Osteoblast (primary cell): Measurements from ENCODE around the gene TGFBR2. TPM values are rescaled to one million over a fixed set of nuclear protein-coding genes. Genes with fewer than 3 reads are reported as not detected.

ENCODE experiments used
- DNase-seq: peaks from one replicate; pipeline ENCODE4 v3.0.0; 2011; ENCODE audit warnings: low spot score, mixed read lengths; ENCODE audit not compliant: insufficient read length; ENCODE audit errors: missing footprints
- H2AFZ ChIP-seq: 2 replicates; pipeline ENCODE4 v1.6.0; 2011; ENCODE audit warnings: mild to moderate bottlenecking, low read length
- H3K27ac ChIP-seq: 2 replicates; pipeline ENCODE4 v1.5.1; 2011; ENCODE audit warnings: mild to moderate bottlenecking, low read depth, low read length, moderate library complexity
- H3K27me3 ChIP-seq: 2 replicates; pipeline ENCODE4 v1.6.0; 2012; ENCODE audit warnings: mild to moderate bottlenecking, control low read depth, inconsistent platforms, low read length, moderate library complexity; ENCODE audit not compliant: insufficient read depth
- H3K36me3 ChIP-seq: 2 replicates; pipeline ENCODE4 v1.5.1; 2011; ENCODE audit warnings: mild to moderate bottlenecking, low read length, control low read depth, moderate library complexity; ENCODE audit not compliant: insufficient read depth
- H3K4me1 ChIP-seq: 2 replicates; pipeline ENCODE4 v1.5.1; 2011; ENCODE audit warnings: mild to moderate bottlenecking, low read length, control low read depth, moderate library complexity; ENCODE audit not compliant: insufficient read depth
- H3K4me2 ChIP-seq: 2 replicates; pipeline ENCODE4 v1.6.0; 2011; ENCODE audit warnings: mild to moderate bottlenecking, low read length; ENCODE audit not compliant: insufficient read depth
- H3K4me3 ChIP-seq: fragments of 200-600 bp; sonication (generic); 3 replicates; pipeline ENCODE4 v1.5.1; 2012; ENCODE audit warnings: mild to moderate bottlenecking, low read length, inconsistent platforms; ENCODE audit not compliant: insufficient read depth
- H3K79me2 ChIP-seq: 2 replicates; pipeline ENCODE4 v1.6.0; 2012; ENCODE audit warnings: mild to moderate bottlenecking, low read length, control low read depth, inconsistent platforms; ENCODE audit not compliant: insufficient read depth
- H3K9me3 ChIP-seq: 2 replicates; pipeline ENCODE4 v1.5.1; 2011; ENCODE audit warnings: low read depth, low read length, control low read depth
- H4K20me1 ChIP-seq: 2 replicates; pipeline ENCODE4 v1.6.0; 2012; ENCODE audit warnings: mild to moderate bottlenecking, low read length, control low read depth; ENCODE audit not compliant: insufficient read depth
- CTCF ChIP-seq: IDR thresholded peaks from 2 replicates; pipeline ENCODE4 v1.5.1; 2011; ENCODE audit warnings: mild to moderate bottlenecking, low read depth, low read length, moderate library complexity; ENCODE audit errors: extremely low read depth
- total RNA-seq: library from RNA; depleted of rRNA; stranded (reverse); fragments of >200 nt; gene quantifications from 2 replicates; pipeline ENCODE4 v1.2.3, GENCODE V29; 2012

The TGFBR2 gene
- 118 and 162 TPM in 2 replicates for total RNA-seq

GRCh38 chr3:30606301-30607031 lies at the start of gene TGFBR2:
TGFBR2 (plus strand) TSS chr3:30606601; CDS start chr3:30606884, 283 bp downstream.
- Histone ChIP-seq H3K4me2 (peak within 1 kb of the TSS; percentile 90), H3K79me2 (peaks cover 54% of the 10 kb centered on the region), H3K27ac (peak within 1 kb of the TSS; percentile 83), H3K9me3 (no peaks in the 10 kb centered on the region), H4K20me1 (peaks cover 16% of the 10 kb centered on the region), H2AFZ (peak within 1 kb of the TSS; percentile 83), H3K4me3 (peak within 1 kb of the TSS; percentile 94), H3K27me3 (no peaks in the 10 kb centered on the region), H3K36me3 (no peaks in the 10 kb centered on the region), H3K4me1 (peaks cover 24% of the 10 kb centered on the region)
- peak; percentile 98 for DNase-seq
- TF ChIP-seq CTCF, result no peak

DNA sequence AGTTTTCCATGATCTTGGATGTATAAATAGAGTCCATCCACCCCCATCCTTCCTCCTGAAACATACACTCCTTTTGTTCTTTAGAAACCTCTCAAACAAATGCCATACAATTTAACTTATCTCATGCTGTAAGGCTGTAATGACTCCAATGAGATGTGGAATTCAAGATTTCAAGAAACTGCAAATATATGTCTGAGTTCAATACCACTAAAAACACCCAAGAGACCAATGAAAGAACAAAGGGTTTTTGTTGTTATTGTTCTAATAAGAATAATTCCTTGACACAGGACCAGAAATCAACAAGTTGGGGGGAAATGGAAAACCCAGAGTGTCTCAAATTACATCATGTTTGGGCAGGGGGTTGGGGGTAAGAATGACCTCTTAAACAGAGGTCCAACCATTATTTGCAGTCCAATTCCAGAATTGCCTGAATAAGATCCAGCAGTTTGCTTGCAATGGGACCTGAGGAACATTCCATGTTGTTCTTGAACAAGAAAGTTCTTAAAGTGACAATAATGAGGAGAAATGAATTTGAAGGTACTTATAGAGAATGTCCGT lies 48.6 kb upstream of the TGFBR2 start:
- no peak overlapping the region for H3K4me2 ChIP-seq
- no peaks in the 10 kb centered on the region for H3K27me3 ChIP-seq
- DNase-seq, result peak; percentile 45
- no peak overlapping the region for H3K4me3 ChIP-seq
- H3K36me3 ChIP-seq, result no peaks in the 10 kb centered on the region
- no peaks in the 10 kb centered on the region for H3K9me3 ChIP-seq
- no peak overlapping the region for H2AFZ ChIP-seq
- no peaks in the 10 kb centered on the region for H4K20me1 ChIP-seq
- no peak for TF ChIP-seq CTCF
- H3K4me1 ChIP-seq, result peaks cover 5% of the 10 kb centered on the region
- H3K27ac ChIP-seq, result no peak overlapping the region
- H3K79me2 ChIP-seq, result no peaks in the 10 kb centered on the region

GRCh38 chr3:30563956-30564355 lies 42.4 kb upstream of the TGFBR2 start:
- no peaks in the 10 kb centered on the region for H3K9me3 ChIP-seq
- H3K27me3 ChIP-seq, result no peaks in the 10 kb centered on the region
- H3K36me3 ChIP-seq, result no peaks in the 10 kb centered on the region
- no peak overlapping the region for H3K27ac ChIP-seq
- no peak for DNase-seq
- TF ChIP-seq CTCF, result no peak
- no peak overlapping the region for H3K4me2 ChIP-seq
- no peak overlapping the region for H3K4me3 ChIP-seq
- no peaks in the 10 kb centered on the region for H3K79me2 ChIP-seq
- H3K4me1 ChIP-seq, result no peaks in the 10 kb centered on the region
- no peak overlapping the region for H2AFZ ChIP-seq
- H4K20me1 ChIP-seq, result no peaks in the 10 kb centered on the region

- Histone ChIP-seq H3K4me3 (no peak overlapping the region), H2AFZ (no peak overlapping the region), H4K20me1 (no peaks in the 10 kb centered on the region), H3K36me3 (no peaks in the 10 kb centered on the region), H3K27me3 (no peaks in the 10 kb centered on the region), H3K4me1 (no peaks in the 10 kb centered on the region), H3K9me3 (no peaks in the 10 kb centered on the region), H3K79me2 (no peaks in the 10 kb centered on the region), H3K4me2 (no peak overlapping the region), H3K27ac (no peak overlapping the region)
- no peak for DNase-seq
- peak; percentile 4 for TF ChIP-seq CTCF
These were observed 39.2 kb upstream of the TGFBR2 start for GRCh38 chr3:30567139-30567753.
